Dedifferentiated amniotic fluid mesenchymal stem cell (primary cell): ENCODE measurements around the gene ARMC2.
"Not testable (repeated sequence)": the region's sequence is repeated elsewhere in the genome, so short reads cannot be mapped to it uniquely, and the experiment has no call there.

ENCODE experiments used
- DNase-seq: peaks from one replicate; pipeline ENCODE4 v3.0.0-alpha.2; 2016; ENCODE audit errors: extremely low spot score

Gene ARMC2

GRCh38 chr6:108835218-108835850, 12.9 kb upstream of the ARMC2 start:
- DNase-seq, result peak; percentile 75

DNA sequence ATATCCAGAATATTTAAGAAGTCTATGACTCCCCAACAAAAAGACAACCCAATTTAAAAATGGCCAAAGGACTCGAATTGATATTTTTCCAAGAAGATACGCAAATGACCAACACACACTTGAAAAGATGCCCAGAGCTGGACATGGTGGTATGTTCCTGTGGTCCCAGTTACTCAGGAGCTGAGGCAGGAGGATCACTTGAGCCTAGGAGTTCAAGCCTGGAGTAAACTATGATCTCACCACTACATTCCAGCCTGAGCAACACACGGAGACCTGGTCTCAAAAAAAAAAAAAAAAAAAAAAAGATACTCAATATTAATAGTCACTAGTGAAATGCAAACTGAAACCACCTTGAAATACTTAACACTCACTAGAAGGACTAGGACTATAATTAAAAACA, 12.2 kb upstream of the ARMC2 start:
- no peak for DNase-seq

- DNase-seq, result peak; percentile 14
These were observed 10.8 kb upstream of the ARMC2 start for GRCh38 chr6:108837236-108837971.

DNA sequence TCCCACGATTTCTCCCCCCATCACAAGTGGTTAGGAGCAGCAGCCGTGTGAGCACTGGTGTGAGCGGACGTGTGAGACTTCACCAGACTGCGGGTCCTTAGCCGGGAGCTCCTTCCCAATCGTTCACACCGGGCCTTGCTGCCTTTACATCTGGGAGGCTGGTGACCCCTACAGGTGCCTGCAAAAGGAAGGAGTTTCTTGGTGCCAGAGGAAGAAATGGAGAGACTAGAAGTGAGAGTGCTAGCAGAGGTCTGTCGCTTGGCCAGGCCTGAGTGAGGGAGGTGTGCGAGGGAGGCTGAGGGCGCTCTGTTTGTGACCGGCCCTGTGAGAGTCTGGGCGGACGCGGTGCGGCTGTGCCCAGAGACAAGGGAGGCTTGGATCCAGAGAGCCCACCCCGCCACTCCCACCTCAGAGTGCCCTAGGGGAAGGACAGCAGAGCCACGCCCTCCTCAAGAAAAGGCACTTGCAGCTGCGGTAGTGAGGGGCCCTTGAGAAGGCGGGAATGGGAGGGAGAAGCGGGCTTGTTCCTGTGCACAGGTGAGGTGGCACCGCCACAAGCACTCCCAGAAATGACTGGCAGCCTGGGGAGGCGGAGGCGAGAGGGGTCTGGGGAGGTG, 10.0 kb upstream of the ARMC2 start:
- peak; percentile 12 for DNase-seq

DNA sequence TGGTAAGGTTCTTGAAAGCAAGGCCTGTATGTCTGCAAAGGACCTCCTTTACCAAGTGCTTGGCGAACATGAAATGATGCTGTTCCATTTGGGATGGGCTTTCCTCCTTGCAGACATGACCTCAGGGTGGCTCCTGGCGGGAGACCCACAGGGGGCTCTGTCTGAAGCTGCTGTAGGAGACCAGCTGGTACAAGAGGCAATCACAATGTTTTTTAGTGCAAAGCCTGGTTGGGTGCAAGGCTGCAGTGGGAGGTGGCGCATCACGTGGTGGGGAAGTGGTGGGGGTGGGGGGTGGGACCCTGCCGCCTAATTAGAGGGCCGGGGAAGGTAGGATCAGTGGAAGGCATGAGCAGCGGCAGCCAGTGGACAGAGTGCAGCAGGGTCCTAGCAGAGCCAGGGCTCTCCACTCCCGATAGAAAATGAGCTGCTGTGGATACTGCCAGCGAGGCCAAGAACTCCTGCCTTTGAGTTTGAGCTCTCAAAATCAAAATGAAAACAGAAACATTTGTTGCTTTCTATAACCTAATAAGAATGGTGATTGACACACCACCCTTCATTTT, 9.1 kb upstream of the ARMC2 start:
- peak; percentile 6 for DNase-seq

GRCh38 chr6:108840919-108841318, 7.3 kb upstream of the ARMC2 start:
- no peak for DNase-seq

DNA sequence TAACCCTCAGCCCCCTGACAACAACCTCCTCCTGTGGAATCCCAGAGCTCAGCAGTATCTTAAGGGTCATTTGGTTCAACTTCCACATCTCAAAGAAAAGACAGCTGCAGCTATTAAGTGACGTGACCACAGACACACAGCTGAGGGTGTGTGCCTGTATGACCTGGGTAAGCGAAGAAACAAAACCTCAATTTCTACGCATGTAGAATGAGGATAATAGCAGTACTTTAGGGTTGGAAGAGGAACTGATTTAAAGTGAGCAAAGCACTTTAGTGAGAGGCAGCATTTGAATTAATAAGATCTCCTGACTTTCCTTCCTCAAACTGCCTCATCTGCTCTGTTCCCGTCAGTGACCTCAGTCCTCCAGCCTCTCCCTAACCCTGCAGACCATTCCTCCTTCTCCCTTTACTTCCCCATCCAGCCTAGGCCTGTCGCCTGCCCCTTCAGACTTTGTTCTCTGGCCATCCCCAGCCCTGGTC, 6.8 kb upstream of the ARMC2 start:
- no peak for DNase-seq

GRCh38 chr6:108844135-108844534, 4.1 kb upstream of the ARMC2 start:
- no peak for DNase-seq

GRCh38 chr6:108845145-108845544, 3.1 kb upstream of the ARMC2 start:
- DNase-seq, result no peak

- no peak for DNase-seq
These were observed 2.1 kb upstream of the ARMC2 start for GRCh38 chr6:108846101-108846500.

DNA sequence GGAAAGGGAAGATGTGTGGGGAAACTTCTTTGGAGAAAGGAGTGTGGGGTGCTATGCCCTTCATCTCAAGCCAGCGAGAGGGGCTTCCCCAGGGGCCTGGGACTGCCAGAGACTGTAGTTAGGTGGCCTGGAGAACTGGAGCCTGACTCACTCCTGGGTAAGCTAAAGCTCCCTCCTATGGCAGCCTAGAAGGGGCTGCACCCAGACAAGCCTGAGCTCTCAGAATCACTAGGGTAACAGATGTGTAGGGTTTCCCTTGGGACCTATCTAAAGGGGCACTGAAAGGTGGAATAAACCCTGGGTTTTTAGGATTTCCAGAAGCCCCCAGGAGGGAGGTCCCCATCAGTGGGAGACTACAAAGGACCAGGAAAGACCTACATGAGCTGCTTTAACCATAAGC, 1.6 kb upstream of the ARMC2 start:
- no peak for DNase-seq

GRCh38 chr6:108847738-108848115, 495 bp upstream of the ARMC2 start:
- no peak for DNase-seq

DNA sequence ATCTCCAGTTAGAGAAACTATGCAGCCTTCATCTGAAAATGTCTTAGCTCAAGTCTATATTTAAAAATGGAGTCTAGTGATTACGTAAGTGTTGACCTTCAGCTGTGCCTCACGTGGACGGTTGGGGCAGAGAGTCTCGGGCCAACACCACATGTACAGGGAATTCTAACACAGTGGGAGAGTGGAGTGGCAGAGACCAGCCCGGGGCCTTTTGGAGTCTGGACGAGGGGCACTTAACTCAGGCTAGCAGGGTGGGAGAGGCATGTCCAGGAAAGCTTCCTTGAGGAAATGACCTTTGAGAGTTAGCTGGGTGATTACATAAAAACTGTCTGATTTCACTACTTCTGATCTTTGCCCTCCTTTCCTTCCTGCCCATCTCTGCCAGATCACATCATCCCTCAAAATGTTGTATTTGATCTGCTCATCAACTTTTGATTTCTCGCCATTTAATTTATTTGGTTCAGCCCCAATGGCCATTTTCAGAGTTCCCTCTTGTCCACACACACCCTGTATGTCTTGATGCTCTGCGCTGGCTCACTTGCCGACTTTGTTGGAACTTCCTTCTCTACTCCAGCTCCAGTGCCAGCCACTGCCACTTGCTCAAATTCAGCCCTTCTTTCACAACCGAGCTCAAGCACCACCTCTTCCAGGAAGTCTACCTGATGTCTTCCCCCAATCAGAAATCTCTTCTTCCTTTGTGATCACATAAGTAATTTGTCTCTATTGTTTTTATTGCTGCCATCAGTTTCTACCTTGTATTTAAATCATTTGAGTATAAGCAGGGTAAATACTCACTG, 2.6 kb downstream of the ARMC2 start:
- no peak for DNase-seq

DNA sequence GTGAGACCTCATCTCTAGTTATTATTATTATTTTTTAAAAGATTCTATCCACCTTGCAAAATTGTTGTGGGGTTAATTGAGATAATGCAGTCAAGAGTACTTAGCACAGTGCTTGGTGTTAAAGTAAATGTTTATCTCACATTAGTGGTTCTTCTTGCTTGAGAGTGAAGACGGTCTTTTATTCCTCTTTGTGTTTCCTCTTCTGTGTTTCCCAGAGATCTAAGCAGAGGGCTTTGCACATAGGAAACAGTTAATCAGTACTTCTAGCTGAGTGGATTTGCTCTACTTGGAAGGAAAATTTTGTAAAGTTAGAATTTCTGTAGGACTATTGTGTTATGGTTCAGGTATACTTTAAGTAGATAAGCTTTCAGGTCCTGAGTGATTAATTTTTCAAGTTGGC, 3.5 kb downstream of the ARMC2 start:
- no peak for DNase-seq

DNA sequence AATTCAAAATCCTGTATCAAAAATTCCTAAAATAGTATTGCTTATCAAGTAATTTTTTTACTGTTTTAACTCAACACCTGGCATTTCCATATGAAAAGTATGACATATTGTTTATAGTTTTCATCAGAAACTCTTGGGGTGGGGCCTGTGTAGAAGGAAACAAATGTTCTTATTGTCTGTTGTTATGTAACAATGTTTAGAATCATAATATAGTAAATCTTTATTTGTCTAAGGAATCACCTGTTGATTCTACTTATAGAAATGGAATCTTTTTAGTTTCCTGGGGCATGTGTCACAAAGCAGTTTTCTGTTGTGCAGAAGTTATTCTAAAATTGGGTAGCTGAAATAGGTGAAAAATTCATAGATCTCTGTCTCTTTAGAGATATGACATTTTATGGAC, 4.9 kb downstream of the ARMC2 start:
- DNase-seq, result no peak

GRCh38 chr6:108862479-108863191, 14.4 kb downstream of the ARMC2 start:
- DNase-seq, result no peak

DNA sequence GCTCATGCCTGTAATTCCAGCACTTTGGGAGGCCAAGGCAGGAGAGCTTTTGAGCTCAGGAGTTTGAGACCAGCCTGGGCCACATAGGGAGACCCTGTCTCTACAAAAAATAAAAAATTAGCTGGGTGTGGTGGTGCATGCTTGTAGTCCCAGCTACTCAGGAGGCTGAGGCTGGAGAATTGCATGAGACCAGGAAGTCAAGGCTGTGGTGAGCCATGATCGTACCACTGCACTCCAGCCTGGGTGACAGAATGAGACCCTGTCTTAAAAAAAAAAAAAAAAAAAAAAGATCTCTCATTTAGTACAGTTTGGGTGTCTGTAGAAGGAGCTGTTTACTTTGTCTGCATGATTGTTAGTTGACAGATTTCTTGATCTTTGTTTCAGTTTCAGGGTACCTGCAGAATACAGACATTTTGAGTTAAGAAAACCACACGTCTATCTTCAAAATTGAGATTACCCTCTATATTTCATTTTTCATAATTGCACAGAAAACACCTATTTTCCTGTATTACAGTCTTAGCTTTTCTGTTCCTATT, 17.6 kb downstream of the ARMC2 start:
- not testable (repeated sequence) for DNase-seq

- DNase-seq, result no peak
These were observed 18.6 kb downstream of the ARMC2 start for GRCh38 chr6:108866798-108867197.

- DNase-seq, result no peak
These were observed 20.4 kb downstream of the ARMC2 start for GRCh38 chr6:108868647-108869046.

GRCh38 chr6:108869876-108870275, 21.7 kb downstream of the ARMC2 start:
- no peak for DNase-seq

- no peak for DNase-seq
These were observed 22.1 kb downstream of the ARMC2 start for GRCh38 chr6:108870357-108870756.
